ENCODE results near the gene PABPN1L.

The PABPN1L gene

DNA sequence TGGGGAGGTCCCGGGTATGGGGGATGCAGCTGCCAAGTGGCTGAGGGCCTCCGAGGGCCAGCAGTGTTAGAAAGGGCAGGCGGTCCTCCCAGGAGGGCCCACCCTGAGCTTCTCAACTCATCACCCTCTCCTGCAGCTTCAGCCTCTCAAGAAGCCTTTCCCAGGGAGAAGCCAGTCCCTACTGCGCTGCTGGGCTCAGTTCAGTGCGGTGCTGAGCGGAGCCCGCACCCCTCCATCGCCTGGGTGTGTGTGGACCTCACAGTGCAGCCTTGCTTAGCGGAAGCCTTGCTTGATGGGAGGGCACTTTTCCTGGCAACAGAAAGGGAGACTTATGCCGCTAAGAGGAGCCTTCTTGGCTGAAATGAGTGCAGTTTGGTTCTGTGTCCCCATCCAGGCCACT is 51.2 kb downstream of the PABPN1L start:
- FAIRE-seq: no peak
- no peak for DNase-seq (ENCODE audit: insufficient read length, low spot score)

DNA sequence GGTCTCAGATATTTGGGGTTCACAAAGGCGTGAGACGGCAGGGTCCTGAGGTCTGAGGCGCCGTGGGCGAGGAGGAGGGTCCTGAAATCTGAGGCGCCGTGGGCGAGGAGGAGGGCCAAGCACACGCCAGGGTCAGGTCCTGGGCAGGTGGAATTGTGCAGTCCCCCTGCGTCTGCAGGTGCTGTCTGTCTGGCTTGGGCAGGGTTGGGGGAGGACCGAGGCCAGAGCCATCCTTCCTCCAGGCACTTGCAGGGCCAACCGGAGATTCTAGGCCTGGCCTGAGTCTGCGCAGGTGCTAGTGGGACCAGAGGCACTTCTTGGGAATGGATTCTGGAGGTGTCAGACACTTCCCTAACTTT is 52.3 kb downstream of the PABPN1L start:
- FAIRE-seq (no peak), DNase-seq (ENCODE audit: insufficient read length, low spot score) (no peak)

Data from GM19239 (cell line).